HEK293 (cell line): Measurements from ENCODE around the gene PREB.

Experiments
- CTCF ChIA-PET: fragments of 350-600 bp; formaldehyde crosslinking; extraction: SDS; loops from one replicate; lab custom pipeline; 2021; ENCODE audit warnings: antibody characterized with exemption; lab: Yijun Ruan, JAX
- POLR2A ChIA-PET: fragments of 300-600 bp; formaldehyde crosslinking; extraction: SDS; loops from one replicate; lab custom pipeline; 2020; ENCODE audit warnings: antibody characterized with exemption, inconsistent platforms; lab: Yijun Ruan, JAX
- H3K27ac ChIP-seq: fragments of 200-500 bp; sonication (Bioruptor generic); 2 replicates; pipeline ENCODE4 v1.5.1; 2014; ENCODE audit warnings: low read depth, low read length, control low read depth, inconsistent platforms; ENCODE audit errors: extremely low read depth
- H3K36me3 ChIP-seq, 2 experiments: fragments of 200-500 bp in 1 of 2; sonication (Bioruptor generic) in 1 of 2; 1 replicate in 1 of 2; 2 replicates in 1 of 2; pipeline ENCODE4 v1.5.1; 2014 to 2017; ENCODE audit warnings: inconsistent platforms in 2 of 2, low read length in 2 of 2; ENCODE audit not compliant: control insufficient read depth in 2 of 2, insufficient read depth in 1 of 2
- H3K4me1 ChIP-seq: fragments of 200-500 bp; sonication (Bioruptor generic); 2 replicates; pipeline ENCODE4 v1.5.1; 2014; ENCODE audit warnings: mild to moderate bottlenecking, low read length, inconsistent platforms; ENCODE audit not compliant: control insufficient read depth, insufficient read depth
- H3K4me3 ChIP-seq: 2 replicates; pipeline ENCODE4 v1.5.1; 2011; ENCODE audit warnings: low read depth, mild to moderate bottlenecking, control low read depth, low read length, moderate library complexity
- H3K9me3 ChIP-seq: fragments of 200-500 bp; sonication (Bioruptor generic); 2 replicates; pipeline ENCODE4 v1.5.1; 2014; ENCODE audit warnings: low read depth, low read length, inconsistent platforms; ENCODE audit not compliant: control insufficient read depth, insufficient read depth
- GLIS2 ChIP-seq: fragments of 450-650 bp; formaldehyde crosslinking; IDR thresholded peaks from 2 replicates; pipeline ENCODE4 v1.5.1; 2016; ENCODE audit warnings: missing biosample characterization, missing genetic modification characterization
- PRDM6 ChIP-seq: fragments of 450-650 bp; formaldehyde crosslinking; IDR thresholded peaks from 2 replicates; pipeline ENCODE4 v1.5.1; 2017; ENCODE audit warnings: missing biosample characterization, missing genetic modification characterization
- REST ChIP-seq: fragments of 450-650 bp; formaldehyde crosslinking; IDR thresholded peaks from 2 replicates; pipeline ENCODE4 v1.5.1; 2016; ENCODE audit warnings: missing biosample characterization, missing genetic modification characterization
- ZBTB44 ChIP-seq: fragments of 450-650 bp; IDR thresholded peaks from 2 replicates; pipeline ENCODE4 v1.5.1; 2018; ENCODE audit warnings: missing biosample characterization, mild to moderate bottlenecking, missing genetic modification characterization
- ZNF148 ChIP-seq: fragments of 450-650 bp; formaldehyde crosslinking; IDR thresholded peaks from 2 replicates; pipeline ENCODE4 v1.5.0; 2017; ENCODE audit warnings: missing biosample characterization, missing genetic modification characterization, borderline replicate concordance
- ZNF155 ChIP-seq: fragments of 450-650 bp; formaldehyde crosslinking; IDR thresholded peaks from 2 replicates; pipeline ENCODE4 v1.5.1; 2016; ENCODE audit warnings: missing biosample characterization, missing genetic modification characterization
- ZNF16 ChIP-seq: fragments of 450-650 bp; formaldehyde crosslinking; IDR thresholded peaks from 2 replicates; pipeline ENCODE4 v1.5.1; 2016; ENCODE audit warnings: low read depth, missing biosample characterization, missing genetic modification characterization
- ZNF184 ChIP-seq: fragments of 450-650 bp; IDR thresholded peaks from 2 replicates; pipeline ENCODE4 v1.5.1; 2018; ENCODE audit warnings: missing biosample characterization, mild to moderate bottlenecking, missing genetic modification characterization
- ZNF2 ChIP-seq: fragments of 450-650 bp; formaldehyde crosslinking; IDR thresholded peaks from 2 replicates; pipeline ENCODE4 v1.5.1; 2016; ENCODE audit warnings: missing biosample characterization, missing genetic modification characterization
- ZNF248 ChIP-seq: fragments of 450-650 bp; formaldehyde crosslinking; IDR thresholded peaks from 2 replicates; pipeline ENCODE4 v1.5.1; 2017; ENCODE audit warnings: missing biosample characterization, missing genetic modification characterization
- ZNF292 ChIP-seq: fragments of 450-650 bp; formaldehyde crosslinking; IDR thresholded peaks from 2 replicates; pipeline ENCODE4 v1.5.1; 2016; ENCODE audit warnings: low read depth, missing biosample characterization, missing genetic modification characterization, borderline replicate concordance
- ZNF398 ChIP-seq: fragments of 450-650 bp; formaldehyde crosslinking; IDR thresholded peaks from 2 replicates; pipeline ENCODE4 v1.5.1; 2017; ENCODE audit warnings: missing biosample characterization, missing genetic modification characterization
- ZNF426 ChIP-seq: fragments of 450-650 bp; formaldehyde crosslinking; IDR thresholded peaks from 2 replicates; pipeline ENCODE4 v1.5.1; 2017; ENCODE audit warnings: missing biosample characterization, missing genetic modification characterization, mild to moderate bottlenecking, inconsistent platforms, moderate library complexity
- ZNF473 ChIP-seq: fragments of 450-650 bp; formaldehyde crosslinking; IDR thresholded peaks from 2 replicates; pipeline ENCODE4 v1.5.1; 2017; ENCODE audit warnings: missing biosample characterization, missing genetic modification characterization
- ZNF645 ChIP-seq: fragments of 450-650 bp; formaldehyde crosslinking; IDR thresholded peaks from 2 replicates; pipeline ENCODE4; 2016; ENCODE audit warnings: missing biosample characterization, missing genetic modification characterization
- ZSCAN30 ChIP-seq: fragments of 450-650 bp; IDR thresholded peaks from 2 replicates; pipeline ENCODE4 v1.5.1; 2018; ENCODE audit warnings: missing biosample characterization, mild to moderate bottlenecking, missing genetic modification characterization, moderate library complexity

Gene PREB

GRCh38 chr2:27125104-27125503 is 9.3 kb downstream of the PREB start:
- no peak overlapping the region for H3K4me3 ChIP-seq
- no peak overlapping the region for H3K27ac ChIP-seq
- peaks cover 0 to 16% of the 10 kb centered on the region in 2 experiments; a peak in 1 of 3 replicates for H3K36me3 ChIP-seq
- TF ChIP-seq ZNF155 (tag by site-specific recombination): no peak
- peak; percentile 74 for TF ChIP-seq ZBTB44 (tag by site-specific recombination)
- TF ChIP-seq ZSCAN30 (tag by site-specific recombination): 0 out of 2 replicates have a peak, but pooled peaks have one; percentile 40
- TF ChIP-seq ZNF2: peak; percentile 79
- peak; percentile 49; the same call in 1 of the 2 replicates for TF ChIP-seq PRDM6 (tag by site-specific recombination)
- TF ChIP-seq ZNF473 (tag by site-specific recombination): no peak
- no peak for TF ChIP-seq ZNF16 (tag by site-specific recombination)
- TF ChIP-seq GLIS2 (tag by site-specific recombination): no peak
- TF ChIP-seq ZNF645 (tag by site-specific recombination): no peak
- no peak for TF ChIP-seq ZNF398 (tag by site-specific recombination)
- CTCF ChIA-PET: interaction anchor here (0.6 to 1.8 kb wide), 3 partner anchors 26 to 296 kb away, joined by 3 to 6 read pairs (median 3); no protein-coding TSS in a partner anchor
- POLR2A ChIA-PET: interaction anchor here (3.5 kb wide), 1 partner anchor 8 kb away, joined by 34 read pairs; the partner anchor contains the start of gene PREB
- H3K4me1 ChIP-seq: 0 out of 2 replicates have a peak, but pooled peaks cover 3% of the 10 kb centered on the region
- H3K9me3 ChIP-seq: no peaks in the 10 kb centered on the region

GRCh38 chr2:27123302-27124150 is 10.9 kb downstream of the PREB start, which contains the start of gene ABHD1:
ABHD1 (plus strand) TSS chr2:27123815; CDS start chr2:27123949, 134 bp downstream.
- Histone ChIP-seq H3K4me1 (0 out of 2 replicates have a peak, but pooled peaks cover 3% of the 10 kb centered on the region), H3K36me3 (peaks cover 0 to 2% of the 10 kb centered on the region in 2 experiments; a peak in 1 of 3 replicates), H3K9me3 (no peaks in the 10 kb centered on the region), H3K27ac (no peak within 1 kb of the TSS; the same call in 1 of the 2 replicates), H3K4me3 (peak within 1 kb of the TSS; percentile 48)
- CTCF ChIA-PET: interaction anchor here (0.9 to 3.3 kb wide), 7 partner anchors 8 to 156 kb away, joined by 3 to 17 read pairs (median 4); partner anchors contain the start of gene PREB
- POLR2A ChIA-PET: interaction anchor here (3.5 kb wide), 1 partner anchor 10 kb away, joined by 34 read pairs; the partner anchor contains the start of gene PREB
- TF ChIP-seq ZNF184 (tag by site-specific recombination): no peak
- TF ChIP-seq ZNF292 (tag by site-specific recombination): no peak
- no peak for TF ChIP-seq ZNF148 (tag by site-specific recombination)
- TF ChIP-seq ZNF398 (tag by site-specific recombination): no peak
- no peak for TF ChIP-seq ZNF426 (tag by site-specific recombination)
- no peak for TF ChIP-seq ZNF248
- no peak for TF ChIP-seq REST (tag by site-specific recombination)
